HepG2 (cell line): ENCODE results near the gene RNF135. TPM values are rescaled to one million over a fixed set of nuclear protein-coding genes. Genes with fewer than 3 reads are reported as not detected.
A peak's percentile ranks its signal among the peaks of the same experiment; 100 is the strongest.

ENCODE experiments used
- ATAC-seq: fragments of 200-7000 bp; cut with Tn5 transposase; 3 replicates; pipeline ENCODE4 v1.9.1; 2020; ENCODE audit warnings: mild to moderate bottlenecking, moderate library complexity
- BruUV-seq: library from RNA; stranded (reverse); fragments of 400-500 nt; replicated peaks from 2 replicates; lab custom pipeline; 2021; lab: Mats Ljungman, UMichigan
- CTCF ChIA-PET: fragments of 300-600 bp; formaldehyde crosslinking; extraction: SDS; loops from one replicate; lab custom pipeline; 2021; ENCODE audit warnings: low total read pairs, inconsistent platforms, low intra/inter-chr PET ratio; lab: Yijun Ruan, JAX
- POLR2A ChIA-PET: fragments of 350-600 bp; sonication (Branson Sonifier 250); formaldehyde crosslinking; loops from one replicate; lab custom pipeline; 2020; ENCODE audit warnings: antibody characterized with exemption, inconsistent platforms; lab: Yijun Ruan, JAX
- DNase-seq: peaks from one replicate; pipeline ENCODE4 v3.0.0-alpha.2; 2015; ENCODE audit warnings: low spot score
- FAIRE-seq: peaks from 3 replicates; lab custom pipeline; 2011; peaks lifted over from hg19 to GRCh38; lab: Jason Lieb, UNC
- H2AFZ ChIP-seq: one replicate; pipeline ENCODE4 v1.6.1; 2011; ENCODE audit warnings: low read length, inconsistent platforms
- H3K27ac ChIP-seq: fragments of 300-600 bp; 3 replicates; pipeline ENCODE4 v1.8.0; 2011; ENCODE audit warnings: mixed run types, mild to moderate bottlenecking, mixed read lengths, low read length, inconsistent platforms; ENCODE audit not compliant: insufficient read depth; ENCODE audit errors: extremely low read length
- H3K27me3 ChIP-seq, 2 experiments: fragments of 200-600 bp in 1 of 2; 2 replicates in 1 of 2; 3 replicates in 1 of 2; pipeline versions ENCODE4 v1.6.0 to v1.8.0; 2011; ENCODE audit warnings: low read length in 2 of 2, mild to moderate bottlenecking in 2 of 2, moderate library complexity in 2 of 2, inconsistent platforms in 1 of 2; ENCODE audit not compliant: insufficient read depth in 2 of 2, control insufficient read depth in 1 of 2
- H3K36me3 ChIP-seq, 2 experiments: fragments of 200-600 bp in 1 of 2; replicated peaks in 1 of 2; 2 replicates in 1 of 2; 3 replicates in 1 of 2; pipeline versions ENCODE4 v1.5.1 to v1.8.0; 2011; ENCODE audit warnings: low read length in 2 of 2, inconsistent platforms in 1 of 2; ENCODE audit not compliant: insufficient read depth in 2 of 2, control insufficient read depth in 1 of 2
- H3K4me1 ChIP-seq: 2 replicates; pipeline ENCODE4 v1.5.1; 2012; ENCODE audit warnings: low read length, inconsistent platforms; ENCODE audit not compliant: insufficient read depth
- H3K4me2 ChIP-seq: 2 replicates; pipeline ENCODE4 v1.6.0; 2011; ENCODE audit warnings: low read depth, low read length, inconsistent platforms
- H3K4me3 ChIP-seq, 3 experiments: fragments of 200-600 bp in 1 of 3; sonication (generic), shearing (Covaris generic) in 1 of 3; replicated peaks in 1 of 3; 2 replicates each; pipeline ENCODE4 v1.5.1; 2011 to 2016; ENCODE audit warnings: low read length in 3 of 3, inconsistent platforms in 2 of 3, low read depth in 2 of 3, mild to moderate bottlenecking in 2 of 3, control low read depth in 1 of 3, mixed read lengths in 1 of 3; ENCODE audit not compliant: insufficient read depth in 1 of 3
- H3K79me2 ChIP-seq: one replicate; pipeline ENCODE4 v1.6.1; 2011; ENCODE audit warnings: low read length, inconsistent platforms; ENCODE audit not compliant: insufficient read depth
- H3K9ac ChIP-seq: 2 replicates; pipeline ENCODE4 v1.6.0; 2011; ENCODE audit warnings: mild to moderate bottlenecking, low read depth, low read length, inconsistent platforms; ENCODE audit not compliant: insufficient read depth
- H3K9me3 ChIP-seq: 2 replicates; pipeline ENCODE4 v1.5.1; 2012; ENCODE audit warnings: mild to moderate bottlenecking, low read length
- H4K20me1 ChIP-seq: 2 replicates; pipeline ENCODE4 v1.6.0; 2011; ENCODE audit warnings: inconsistent platforms, mild to moderate bottlenecking, low read length, moderate library complexity; ENCODE audit not compliant: insufficient read depth
- ARNTL ChIP-seq: sonication (generic); formaldehyde crosslinking; IDR thresholded peaks from 2 replicates; pipeline ENCODE4 v1.4.0; 2020; ENCODE audit warnings: mild to moderate bottlenecking, missing genetic modification reagents
- FOSL1 ChIP-seq: sonication (generic); formaldehyde crosslinking; IDR thresholded peaks from 2 replicates; pipeline ENCODE4 v1.9.0; 2021; ENCODE audit warnings: missing genetic modification reagents, borderline replicate concordance
- GABPA ChIP-seq, 2 experiments: IDR thresholded peaks; 2 replicates each; pipeline ENCODE4 v1.6.1; 2011 to 2016; ENCODE audit warnings: low read depth in 2 of 2, low read length in 1 of 2, missing biosample characterization in 1 of 2, missing genetic modification characterization in 1 of 2
- MED13 ChIP-seq: sonication (generic); formaldehyde crosslinking; IDR thresholded peaks from 2 replicates; pipeline ENCODE4 v1.5.0; 2020; ENCODE audit warnings: missing genetic modification reagents
- STAG1 ChIP-seq: sonication (generic); formaldehyde crosslinking; IDR thresholded peaks from 2 replicates; pipeline ENCODE4 v1.4.0; 2020; ENCODE audit warnings: missing genetic modification reagents
- ZNF138 ChIP-seq: sonication (generic); formaldehyde crosslinking; IDR thresholded peaks from 2 replicates; pipeline ENCODE4 v1.5.0; 2020; ENCODE audit warnings: mild to moderate bottlenecking, low read depth, missing genetic modification reagents
- ZNF678 ChIP-seq: sonication (generic); formaldehyde crosslinking; IDR thresholded peaks from 2 replicates; pipeline ENCODE4 v1.4.0; 2020; ENCODE audit warnings: mild to moderate bottlenecking, missing genetic modification reagents
- WGBS: methylation state at CpG from one replicate; pipeline ENCODE4 v1.1.6; 2017; ENCODE audit warnings: low lambda C conversion rate; 5-methylcytosine and 5-hydroxymethylcytosine counted together
- in situ Hi-C: cut with HindIII; loops from 2 replicates; pipeline ENCODE4 v1.10.0; 2017; ENCODE audit warnings: low pct_unique_long_range_greater_than_20kb; ENCODE audit not compliant: extremely low pct_ligation_motif_present
- intact Hi-C: fragments of 100-400 bp; cut with micrococcal nuclease; formaldehyde crosslinking; loops from one replicate; pipeline ENCODE4 v1.10.0; 2022; ENCODE audit not compliant: unreplicated experiment
- polyA plus RNA-seq, 8 experiments: library from polyadenylated mRNA; depleted of rRNA in 3 of 8; stranded (reverse) in 7 of 8; unstranded in 1 of 8; fragments of >200 nt; fragmentation: Illumina TruSeq in 4 of 8; extraction: Trizol in 4 of 8; gene quantifications; 2 replicates each; pipeline versions ENCODE4 v1.2.1 to v1.2.3, GENCODE V29; 2011 to 2016; ENCODE audit warnings: low read depth in 4 of 8, missing spikeins in 1 of 8, mixed read lengths in 1 of 8; ENCODE audit not compliant: insufficient read depth in 1 of 8
- total RNA-seq, 5 experiments: library from RNA; depleted of rRNA; stranded (reverse); fragments of >200 nt; fragmentation: Illumina TruSeq; extraction: Trizol; gene quantifications; 2 replicates each; pipeline ENCODE4 v1.2.3, GENCODE V29; 2016; ENCODE audit warnings: low read depth in 1 of 5
- TF ChIP-seq, protein P1 (sequence below): sonication (generic); formaldehyde crosslinking; IDR thresholded peaks from 2 replicates; pipeline ENCODE4 v1.4.0; 2020; ENCODE audit warnings: missing genetic modification reagents
- TF ChIP-seq, protein P2 (sequence below): sonication (generic); formaldehyde crosslinking; IDR thresholded peaks from 2 replicates; pipeline ENCODE4 v1.4.0; 2020; ENCODE audit warnings: mild to moderate bottlenecking, low read depth, missing genetic modification reagents
- TF ChIP-seq, protein P3 (sequence below): sonication (generic); formaldehyde crosslinking; IDR thresholded peaks from 2 replicates; pipeline ENCODE4 v1.5.0; 2020; ENCODE audit warnings: mild to moderate bottlenecking, missing genetic modification reagents, moderate library complexity

RNF135 gene
- total and polyA plus RNA-seq, 2 of the 13 experiments (the other 11 are each of a cell fraction or from before 2014, with no cell fraction given), result not detected

DNA sequence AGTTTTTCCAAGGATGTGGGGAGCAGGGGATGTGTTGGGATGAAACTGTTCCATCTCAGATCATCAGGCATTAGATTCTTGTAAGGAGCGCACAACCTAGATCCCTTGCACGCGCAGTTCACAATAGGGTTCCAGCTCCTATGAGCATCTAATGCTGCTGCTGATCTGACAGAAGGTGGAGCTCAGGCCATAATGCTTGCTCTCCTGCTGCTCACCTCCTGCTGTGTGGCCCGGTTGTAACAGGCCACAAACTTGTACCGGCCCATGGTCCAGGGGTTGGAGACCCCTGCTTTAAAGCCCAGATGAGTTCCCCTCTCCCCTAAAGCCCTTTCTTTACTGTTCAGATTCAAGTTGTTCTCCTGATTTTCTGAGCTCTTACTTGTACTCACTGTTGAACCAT is 44.8 kb downstream of the RNF135 start:
- DNase-seq (no peak), ATAC-seq (peak; percentile 57; the same call in 1 of the 3 replicates), FAIRE-seq (no peak)
- Histone ChIP-seq H3K36me3 (no peaks in the 10 kb centered on the region), H3K4me2 (no peak overlapping the region), H3K27me3 (no peaks in the 10 kb centered on the region), H3K4me1 (no peaks in the 10 kb centered on the region), H3K9ac (no peak overlapping the region), H2AFZ (no peak overlapping the region), H4K20me1 (no peaks in the 10 kb centered on the region), H3K9me3 (no peaks in the 10 kb centered on the region), H3K27ac (no peak overlapping the region), H3K4me3 (no peak overlapping the region), H3K79me2 (no peaks in the 10 kb centered on the region)
- POLR2A ChIA-PET, result no interaction called here
- in situ Hi-C loops, result loop anchor here (10.0 kb wide), 1 partner anchor 349 kb away; no protein-coding TSS in a partner anchor
- no TSS peak for BruUV-seq
- CTCF ChIA-PET, result no interaction called here
- WGBS, result 47% methylated on average over 5 of the region's 5 CpGs
- intact Hi-C loops, result no loop called here
- no peak for TF ChIP-seq FOSL1 (CRISPR knock-in tag)
- TF ChIP-seq STAG1 (CRISPR knock-in tag), result peak; percentile 68
- no peak for TF ChIP-seq ZNF678 (CRISPR knock-in tag)
- no peak for TF ChIP-seq MED13 (CRISPR knock-in tag)
- TF ChIP-seq, protein P1, sequence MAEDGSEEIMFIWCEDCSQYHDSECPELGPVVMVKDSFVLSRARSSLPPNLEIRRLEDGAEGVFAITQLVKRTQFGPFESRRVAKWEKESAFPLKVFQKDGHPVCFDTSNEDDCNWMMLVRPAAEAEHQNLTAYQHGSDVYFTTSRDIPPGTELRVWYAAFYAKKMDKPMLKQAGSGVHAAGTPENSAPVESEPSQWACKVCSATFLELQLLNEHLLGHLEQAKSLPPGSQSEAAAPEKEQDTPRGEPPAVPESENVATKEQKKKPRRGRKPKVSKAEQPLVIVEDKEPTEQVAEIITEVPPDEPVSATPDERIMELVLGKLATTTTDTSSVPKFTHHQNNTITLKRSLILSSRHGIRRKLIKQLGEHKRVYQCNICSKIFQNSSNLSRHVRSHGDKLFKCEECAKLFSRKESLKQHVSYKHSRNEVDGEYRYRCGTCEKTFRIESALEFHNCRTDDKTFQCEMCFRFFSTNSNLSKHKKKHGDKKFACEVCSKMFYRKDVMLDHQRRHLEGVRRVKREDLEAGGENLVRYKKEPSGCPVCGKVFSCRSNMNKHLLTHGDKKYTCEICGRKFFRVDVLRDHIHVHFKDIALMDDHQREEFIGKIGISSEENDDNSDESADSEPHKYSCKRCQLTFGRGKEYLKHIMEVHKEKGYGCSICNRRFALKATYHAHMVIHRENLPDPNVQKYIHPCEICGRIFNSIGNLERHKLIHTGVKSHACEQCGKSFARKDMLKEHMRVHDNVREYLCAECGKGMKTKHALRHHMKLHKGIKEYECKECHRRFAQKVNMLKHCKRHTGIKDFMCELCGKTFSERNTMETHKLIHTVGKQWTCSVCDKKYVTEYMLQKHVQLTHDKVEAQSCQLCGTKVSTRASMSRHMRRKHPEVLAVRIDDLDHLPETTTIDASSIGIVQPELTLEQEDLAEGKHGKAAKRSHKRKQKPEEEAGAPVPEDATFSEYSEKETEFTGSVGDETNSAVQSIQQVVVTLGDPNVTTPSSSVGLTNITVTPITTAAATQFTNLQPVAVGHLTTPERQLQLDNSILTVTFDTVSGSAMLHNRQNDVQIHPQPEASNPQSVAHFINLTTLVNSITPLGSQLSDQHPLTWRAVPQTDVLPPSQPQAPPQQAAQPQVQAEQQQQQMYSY, result no peak
- TF ChIP-seq GABPA (IDR thresholded peaks at IDR 0.05; ENCODE audit: low read depth, low read length), result no peak
- TF ChIP-seq GABPA (CRISPR knock-in tag; IDR thresholded peaks at IDR 0.05; ENCODE audit: low read depth), result no peak
- TF ChIP-seq ZNF138 (CRISPR knock-in tag), result no peak
- TF ChIP-seq, protein P2, sequence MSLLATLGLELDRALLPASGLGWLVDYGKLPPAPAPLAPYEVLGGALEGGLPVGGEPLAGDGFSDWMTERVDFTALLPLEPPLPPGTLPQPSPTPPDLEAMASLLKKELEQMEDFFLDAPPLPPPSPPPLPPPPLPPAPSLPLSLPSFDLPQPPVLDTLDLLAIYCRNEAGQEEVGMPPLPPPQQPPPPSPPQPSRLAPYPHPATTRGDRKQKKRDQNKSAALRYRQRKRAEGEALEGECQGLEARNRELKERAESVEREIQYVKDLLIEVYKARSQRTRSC (CRISPR knock-in tag), result no peak
- TF ChIP-seq ARNTL, result no peak
- TF ChIP-seq, protein P3, sequence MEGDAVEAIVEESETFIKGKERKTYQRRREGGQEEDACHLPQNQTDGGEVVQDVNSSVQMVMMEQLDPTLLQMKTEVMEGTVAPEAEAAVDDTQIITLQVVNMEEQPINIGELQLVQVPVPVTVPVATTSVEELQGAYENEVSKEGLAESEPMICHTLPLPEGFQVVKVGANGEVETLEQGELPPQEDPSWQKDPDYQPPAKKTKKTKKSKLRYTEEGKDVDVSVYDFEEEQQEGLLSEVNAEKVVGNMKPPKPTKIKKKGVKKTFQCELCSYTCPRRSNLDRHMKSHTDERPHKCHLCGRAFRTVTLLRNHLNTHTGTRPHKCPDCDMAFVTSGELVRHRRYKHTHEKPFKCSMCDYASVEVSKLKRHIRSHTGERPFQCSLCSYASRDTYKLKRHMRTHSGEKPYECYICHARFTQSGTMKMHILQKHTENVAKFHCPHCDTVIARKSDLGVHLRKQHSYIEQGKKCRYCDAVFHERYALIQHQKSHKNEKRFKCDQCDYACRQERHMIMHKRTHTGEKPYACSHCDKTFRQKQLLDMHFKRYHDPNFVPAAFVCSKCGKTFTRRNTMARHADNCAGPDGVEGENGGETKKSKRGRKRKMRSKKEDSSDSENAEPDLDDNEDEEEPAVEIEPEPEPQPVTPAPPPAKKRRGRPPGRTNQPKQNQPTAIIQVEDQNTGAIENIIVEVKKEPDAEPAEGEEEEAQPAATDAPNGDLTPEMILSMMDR, result peak; percentile 67
